HG03521 (cell line): ENCODE results near the gene COL8A2.

Experiments
- ATAC-seq: cut with Tn5 transposase; IDR thresholded peaks from one replicate; pipeline ENCODE4 v1.9.1; 2021; ENCODE audit warnings: mild to moderate bottlenecking, moderate library complexity; ENCODE audit not compliant: unreplicated experiment

COL8A2 gene

DNA sequence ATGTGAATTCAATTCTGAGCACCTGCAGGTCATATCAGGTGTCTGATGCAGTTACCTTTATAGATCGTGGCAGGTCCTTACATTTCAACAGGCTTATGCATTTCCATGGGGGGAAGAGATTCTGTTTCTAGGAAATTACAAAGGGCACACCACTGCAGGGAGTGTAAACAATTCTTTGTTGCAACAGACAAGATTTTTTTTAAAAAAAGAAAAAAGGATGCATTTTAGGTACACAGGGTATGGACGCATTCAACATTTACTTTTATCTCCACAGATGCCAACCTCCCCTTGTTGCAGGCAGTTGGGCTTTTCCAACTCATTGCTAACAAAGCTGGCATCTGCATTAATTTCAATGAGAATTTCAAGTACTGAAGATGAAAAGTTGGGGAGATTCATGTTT, 54.7 kb downstream of the COL8A2 start:
- ATAC-seq, result no peak

DNA sequence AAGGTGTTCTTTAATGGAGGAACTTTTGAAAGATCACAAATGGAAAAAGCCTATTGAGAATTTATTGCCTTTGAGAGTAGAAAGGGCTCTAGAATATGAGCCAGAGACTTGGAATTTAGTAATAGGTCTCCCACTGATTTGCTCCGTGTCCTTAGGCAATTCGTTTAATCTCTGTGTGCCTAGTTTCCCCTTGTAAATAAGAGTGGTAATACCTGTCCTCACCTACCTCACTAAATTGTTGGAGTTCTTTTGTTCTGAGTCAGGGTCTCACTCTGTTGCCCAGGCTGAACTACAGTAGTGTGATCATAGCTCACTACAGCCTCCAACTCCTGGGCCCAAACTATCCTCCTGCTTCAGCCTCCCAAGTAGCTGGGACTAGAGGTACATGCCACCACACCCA, 56.2 kb downstream of the COL8A2 start:
- no peak for ATAC-seq

DNA sequence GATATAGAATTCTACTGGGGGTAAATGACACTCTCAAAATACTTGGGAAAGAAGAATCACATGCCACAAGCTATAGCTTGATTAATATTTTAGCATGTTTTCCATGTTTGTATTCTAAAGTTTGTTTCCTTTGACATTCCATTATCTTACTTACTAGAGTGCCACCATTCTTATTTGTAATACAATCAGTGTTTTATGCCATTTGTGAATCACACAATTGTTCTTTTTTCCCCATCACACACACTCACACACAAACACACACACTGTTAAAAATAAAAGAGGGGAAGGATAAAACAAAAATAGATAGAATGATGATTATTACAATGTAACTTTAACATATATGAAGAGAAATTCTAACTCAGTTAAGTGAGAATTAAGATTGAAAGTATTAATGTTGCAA, 57.2 kb downstream of the COL8A2 start:
- no peak for ATAC-seq

DNA sequence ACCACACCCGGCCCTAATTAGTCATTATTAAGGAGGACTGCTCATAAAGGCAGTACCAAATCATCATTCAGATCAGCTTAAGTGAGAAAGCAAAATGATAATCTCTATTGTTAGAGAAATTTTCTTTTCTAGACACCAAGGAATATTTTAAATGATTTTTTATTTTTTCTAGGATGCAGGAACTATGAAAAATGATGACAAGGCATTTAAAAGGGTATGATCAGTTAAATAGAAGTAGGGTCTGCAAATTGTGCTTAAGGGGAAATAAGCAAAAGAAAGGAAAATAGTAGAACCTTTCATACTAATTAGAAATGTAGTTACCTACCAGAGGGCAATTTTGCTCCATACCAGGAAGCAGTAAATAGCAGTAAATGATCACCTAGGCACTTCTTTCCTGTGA, 62.7 kb downstream of the COL8A2 start:
- ATAC-seq, result no peak

DNA sequence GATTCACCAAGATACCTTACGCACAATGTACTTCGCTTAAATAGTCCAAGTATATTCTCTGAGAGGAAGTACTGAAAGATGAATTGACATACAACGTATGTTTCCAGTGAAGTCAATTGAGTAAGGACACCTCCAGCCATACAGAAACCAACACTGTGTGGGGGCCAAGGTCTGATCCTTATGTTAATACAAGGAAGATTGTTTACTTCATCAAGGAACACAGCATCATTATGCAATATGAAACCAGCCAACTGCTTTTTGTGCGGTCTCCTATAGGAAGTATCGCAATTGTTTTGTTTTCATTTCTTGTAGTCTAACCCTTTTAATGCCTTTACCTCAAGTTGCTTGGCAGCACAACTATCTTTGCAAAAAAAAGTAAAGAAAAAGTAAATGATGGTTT, 69.3 kb downstream of the COL8A2 start:
- no peak for ATAC-seq

DNA sequence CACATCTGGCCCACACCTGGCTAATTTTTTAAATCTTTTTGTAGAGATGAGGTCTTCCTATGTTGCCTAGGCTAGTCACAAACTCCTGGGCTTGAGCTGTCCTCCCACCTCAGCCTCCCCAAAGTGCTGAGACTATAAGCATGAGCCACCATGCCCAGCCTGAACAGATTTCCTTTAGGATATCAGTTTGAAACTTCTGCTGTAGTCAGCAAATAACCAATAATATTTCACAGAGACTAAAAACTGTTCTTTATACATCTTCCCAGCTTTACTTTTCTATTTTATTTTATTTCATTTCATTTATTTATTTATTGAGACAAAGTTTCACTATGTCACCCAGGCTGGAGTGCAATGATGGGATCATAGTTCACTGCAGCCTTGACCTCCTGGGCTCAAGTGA, 71.0 kb downstream of the COL8A2 start:
- no peak for ATAC-seq

DNA sequence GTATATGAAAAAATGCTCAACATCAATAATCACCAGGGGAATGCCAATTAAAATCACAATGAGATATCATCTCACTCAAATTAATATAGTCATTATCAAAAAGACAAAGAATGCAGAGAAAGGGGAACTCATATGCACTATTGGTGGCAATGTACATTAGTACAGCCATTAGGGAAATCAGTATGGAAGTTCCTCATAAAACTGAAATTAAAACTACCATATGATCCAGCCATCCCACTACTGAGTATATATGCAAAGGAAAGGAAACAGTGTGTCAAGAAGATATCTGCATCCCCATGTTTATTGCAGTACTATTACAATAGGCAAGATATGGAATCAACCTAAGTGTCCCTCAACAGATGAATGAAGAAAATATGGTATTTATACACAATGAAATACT, 73.2 kb downstream of the COL8A2 start:
- ATAC-seq, result no peak
